Loucy (cell line): ENCODE measurements around the gene TXNRD1.

ENCODE experiments used
- H2AFZ ChIP-seq: fragments of 200-600 bp; sonication (generic); 2 replicates; pipeline ENCODE4 v1.6.0; 2016; ENCODE audit warnings: antibody characterized with exemption, mild to moderate bottlenecking, low read length, moderate library complexity
- H3F3A ChIP-seq: fragments of 200-600 bp; 2 replicates; pipeline ENCODE4 v1.6.0; 2016; ENCODE audit warnings: antibody characterized with exemption, low read depth, mild to moderate bottlenecking
- H3K27me3 ChIP-seq: fragments of 200-600 bp; sonication (generic); 2 replicates; pipeline ENCODE4 v1.6.1; 2014; ENCODE audit warnings: low read length, mild to moderate bottlenecking; ENCODE audit not compliant: insufficient read depth, poor library complexity, severe bottlenecking
- H3K36me3 ChIP-seq: fragments of 200-600 bp; sonication (generic); 2 replicates; pipeline ENCODE4 v1.6.1; 2016; ENCODE audit warnings: low read length; ENCODE audit not compliant: insufficient read depth
- H3K4me1 ChIP-seq: fragments of 200-600 bp; sonication (generic); 2 replicates; pipeline ENCODE4 v1.5.1; 2014; ENCODE audit warnings: low read length, mild to moderate bottlenecking; ENCODE audit not compliant: insufficient read depth, poor library complexity, severe bottlenecking
- H3K4me2 ChIP-seq: fragments of 200-600 bp; sonication (generic); 2 replicates; pipeline ENCODE4 v1.6.0; 2014; ENCODE audit warnings: antibody characterized with exemption, low read length, low read depth, mild to moderate bottlenecking; ENCODE audit not compliant: poor library complexity, severe bottlenecking
- H3K4me3 ChIP-seq: fragments of 200-600 bp; sonication (generic); 2 replicates; pipeline ENCODE4 v1.5.1; 2014; ENCODE audit warnings: low read length, mild to moderate bottlenecking, mixed read lengths; ENCODE audit not compliant: poor library complexity, severe bottlenecking
- H3K79me2 ChIP-seq: fragments of 200-600 bp; sonication (generic); 2 replicates; pipeline ENCODE4 v1.6.1; 2014; ENCODE audit warnings: low read length; ENCODE audit not compliant: insufficient read depth
- H3K9ac ChIP-seq: fragments of 200-600 bp; sonication (generic); 2 replicates; pipeline ENCODE4 v1.6.0; 2014; ENCODE audit warnings: mild to moderate bottlenecking, low read depth, low read length, moderate library complexity; ENCODE audit not compliant: poor library complexity, severe bottlenecking
- H3K9me2 ChIP-seq: fragments of 200-600 bp; sonication (generic); replicated peaks from 2 replicates; pipeline ENCODE4 v1.6.1; 2016; ENCODE audit warnings: low read depth, low read length, mixed read lengths
- H3K9me3 ChIP-seq: fragments of 200-600 bp; sonication (generic); 2 replicates; pipeline ENCODE4 v1.6.1; 2014; ENCODE audit warnings: mild to moderate bottlenecking, antibody characterized with exemption, low read length, low read depth; ENCODE audit not compliant: insufficient read depth
- H4K20me1 ChIP-seq: fragments of 200-600 bp; sonication (generic); 2 replicates; pipeline ENCODE4 v1.6.0; 2014; ENCODE audit warnings: antibody characterized with exemption, low read length, mild to moderate bottlenecking; ENCODE audit not compliant: insufficient read depth, poor library complexity, severe bottlenecking
- CTCF ChIP-seq: fragments of 200-600 bp; sonication (generic); conservative IDR thresholded peaks from 2 replicates; pipeline ENCODE4 v1.5.1; 2014; ENCODE audit warnings: mild to moderate bottlenecking, antibody characterized with exemption, low read length
- EZH2phosphoT487 ChIP-seq: fragments of 200-600 bp; IDR thresholded peaks from 2 replicates; pipeline ENCODE4 v1.6.1; 2018; ENCODE audit warnings: antibody characterized with exemption, mild to moderate bottlenecking, moderate library complexity, borderline replicate concordance

Gene TXNRD1

GRCh38 chr12:104190641-104191176, 24.9 kb upstream of the TXNRD1 start:
- H3K4me1 ChIP-seq = no peaks in the 10 kb centered on the region
- TF ChIP-seq EZH2phosphoT487 (no peak), CTCF (no peak)

GRCh38 chr12:104197264-104197663, 18.3 kb upstream of the TXNRD1 start:
- no peak overlapping the region for H3K4me2 ChIP-seq
- 0 out of 2 replicates have a peak, but pooled peaks cover 5% of the 10 kb centered on the region for H3K9me3 ChIP-seq

More at GRCh38 chr12:104190641-104191176, 24.9 kb upstream of the TXNRD1 start:
- no peaks in the 10 kb centered on the region for H3K79me2 ChIP-seq
- H3K9me2 ChIP-seq = no peaks in the 10 kb centered on the region
- H3K9ac ChIP-seq = no peak overlapping the region
- H4K20me1 ChIP-seq = no peaks in the 10 kb centered on the region
- no peak overlapping the region for H3K4me2 ChIP-seq
- no peaks in the 10 kb centered on the region for H3F3A ChIP-seq
- H3K27me3 ChIP-seq = no peaks in the 10 kb centered on the region
- H2AFZ ChIP-seq = no peak overlapping the region
- H3K36me3 ChIP-seq = no peaks in the 10 kb centered on the region
- H3K9me3 ChIP-seq = no peaks in the 10 kb centered on the region
- no peak overlapping the region for H3K4me3 ChIP-seq

GRCh38 chr12:104199964-104200363, 15.6 kb upstream of the TXNRD1 start:
- Histone ChIP-seq H3K27me3 (no peaks in the 10 kb centered on the region), H3K4me3 (no peak overlapping the region), H3K9me2 (no peaks in the 10 kb centered on the region), H3K36me3 (no peaks in the 10 kb centered on the region), H3K9me3 (0 out of 2 replicates have a peak, but pooled peaks cover 5% of the 10 kb centered on the region), H3K9ac (no peak overlapping the region), H3K4me1 (no peaks in the 10 kb centered on the region), H2AFZ (no peak overlapping the region), H4K20me1 (no peaks in the 10 kb centered on the region), H3K79me2 (no peaks in the 10 kb centered on the region), H3K4me2 (no peak overlapping the region), H3F3A (no peaks in the 10 kb centered on the region)
- TF ChIP-seq CTCF (no peak), EZH2phosphoT487 (no peak)

More at GRCh38 chr12:104197264-104197663, 18.3 kb upstream of the TXNRD1 start:
- H3K4me3 ChIP-seq = no peak overlapping the region
- no peaks in the 10 kb centered on the region for H3K79me2 ChIP-seq
- H3K4me1 ChIP-seq = no peaks in the 10 kb centered on the region
- no peaks in the 10 kb centered on the region for H3K27me3 ChIP-seq
- no peaks in the 10 kb centered on the region for H3K36me3 ChIP-seq
- TF ChIP-seq CTCF (no peak), EZH2phosphoT487 (no peak)
- H3F3A ChIP-seq = no peaks in the 10 kb centered on the region
- H3K9me2 ChIP-seq = no peaks in the 10 kb centered on the region
- H3K9ac ChIP-seq = no peak overlapping the region
- H2AFZ ChIP-seq = no peak overlapping the region
- no peaks in the 10 kb centered on the region for H4K20me1 ChIP-seq
